ENCODE data around the gene CHST6.
"Not testable (repeated sequence)": the region's sequence is repeated elsewhere in the genome, so short reads cannot be mapped to it uniquely, and the experiment has no call there.

Gene CHST6

DNA sequence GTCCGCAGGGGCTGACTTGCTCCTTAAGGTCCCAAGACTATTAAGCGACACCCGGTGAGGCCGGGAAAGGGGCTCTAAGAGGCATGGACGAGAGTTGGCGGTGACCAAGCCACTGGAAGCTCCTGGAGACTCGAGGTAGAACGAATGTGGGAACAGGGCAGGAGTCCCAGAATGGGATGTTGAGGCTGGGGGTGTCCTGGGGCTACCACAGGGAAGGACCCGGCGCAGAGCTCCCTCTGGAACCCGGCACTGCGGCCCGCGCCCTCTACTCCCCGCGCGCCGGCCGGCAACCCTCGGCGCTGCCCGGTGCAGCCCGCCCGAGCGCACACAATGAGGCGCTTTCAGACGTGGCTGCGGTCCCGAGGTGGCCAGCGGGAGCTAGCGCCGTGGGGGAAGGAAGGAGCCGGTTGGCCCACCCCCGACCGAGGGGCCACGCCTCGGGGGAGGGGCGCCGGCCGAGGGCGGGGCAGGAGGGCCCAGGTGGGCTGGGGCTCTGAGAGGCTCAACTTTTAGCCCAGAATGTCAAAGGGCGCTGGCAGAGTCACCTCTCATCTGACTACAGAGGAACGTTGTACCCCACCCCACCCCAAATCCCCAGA lies at the start of gene CHST6:
Gene CHST6, minus strand, starts transcription at position 366 of the 599 bp plus-strand sequence. CDS start 15,613 bp downstream, outside the sequence.
- DNase-seq: peak in 1 of 2 experiments; percentile 18

- DNase-seq: not testable (repeated sequence)
Observed at GRCh38 chr16:75542462-75542861, 47.2 kb upstream of the CHST6 start.

GRCh38 chr16:75541236-75541635 lies 46.0 kb upstream of the CHST6 start:
- no peak for DNase-seq

GRCh38 chr16:75538882-75539565 lies 43.8 kb upstream of the CHST6 start:
- DNase-seq: not testable (repeated sequence)

- no peak for DNase-seq
Observed at GRCh38 chr16:75537776-75538175, 42.5 kb upstream of the CHST6 start.

- DNase-seq: no peak
Observed at GRCh38 chr16:75535901-75536300, 40.7 kb upstream of the CHST6 start, which contains the start of gene CHST5. CHST5 (minus strand) TSS chr16:75536108; CDS start chr16:75530384, 5,724 bp downstream.

GRCh38 chr16:75535211-75535843 lies 40.1 kb upstream of the CHST6 start:
- no peak for DNase-seq

DNA sequence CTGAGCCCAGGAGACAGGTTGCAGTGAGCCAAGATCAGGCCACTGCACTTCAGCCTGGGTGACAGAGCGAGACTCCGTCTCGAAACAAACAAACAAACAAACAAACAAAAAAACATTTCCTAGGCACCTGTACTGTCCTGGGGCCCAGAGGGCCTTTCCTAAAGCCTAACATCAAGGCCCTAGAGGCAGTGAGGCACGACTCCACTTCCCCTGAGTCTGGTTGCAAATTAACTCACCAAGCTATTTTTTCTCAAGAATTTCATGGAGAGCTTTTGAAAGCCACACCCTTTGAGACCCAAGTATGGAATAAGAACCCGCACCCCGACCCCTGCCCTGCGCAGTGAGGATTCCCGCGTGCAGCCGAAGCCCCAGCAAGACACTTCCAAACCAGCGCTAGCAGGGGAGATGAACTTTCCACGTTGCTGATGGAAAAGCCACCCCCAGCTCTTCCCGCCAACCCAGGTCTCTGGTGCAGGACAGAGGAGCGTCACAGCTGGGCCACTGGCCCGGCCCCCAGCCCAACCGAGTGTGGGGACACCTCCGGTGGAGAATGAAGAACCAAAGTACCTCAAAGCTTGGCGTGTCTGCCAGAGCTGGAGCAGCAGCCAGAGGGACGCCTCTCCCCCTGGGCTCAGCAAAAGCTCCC lies 39.4 kb upstream of the CHST6 start:
- DNase-seq: no peak

DNA sequence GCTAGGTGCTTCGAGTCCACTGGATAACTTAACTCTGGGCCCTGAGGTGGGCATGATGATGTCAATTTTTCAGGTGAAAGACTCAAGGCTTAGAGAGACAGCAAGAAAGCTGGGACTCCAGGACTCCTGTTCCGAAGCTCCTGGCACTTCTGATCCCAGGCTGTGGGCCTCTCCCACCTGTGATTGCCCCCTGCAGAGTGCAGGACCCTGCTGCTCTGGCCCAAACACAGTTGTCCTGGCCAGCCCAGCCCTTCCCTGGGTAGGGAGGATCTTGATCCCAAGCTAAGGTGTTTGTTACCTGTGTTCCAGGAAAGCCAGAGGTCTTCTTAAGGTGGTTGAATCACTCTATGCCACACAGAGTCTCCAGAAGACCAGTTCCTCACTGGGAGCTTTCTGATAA lies 37.5 kb upstream of the CHST6 start:
- DNase-seq: no peak

DNA sequence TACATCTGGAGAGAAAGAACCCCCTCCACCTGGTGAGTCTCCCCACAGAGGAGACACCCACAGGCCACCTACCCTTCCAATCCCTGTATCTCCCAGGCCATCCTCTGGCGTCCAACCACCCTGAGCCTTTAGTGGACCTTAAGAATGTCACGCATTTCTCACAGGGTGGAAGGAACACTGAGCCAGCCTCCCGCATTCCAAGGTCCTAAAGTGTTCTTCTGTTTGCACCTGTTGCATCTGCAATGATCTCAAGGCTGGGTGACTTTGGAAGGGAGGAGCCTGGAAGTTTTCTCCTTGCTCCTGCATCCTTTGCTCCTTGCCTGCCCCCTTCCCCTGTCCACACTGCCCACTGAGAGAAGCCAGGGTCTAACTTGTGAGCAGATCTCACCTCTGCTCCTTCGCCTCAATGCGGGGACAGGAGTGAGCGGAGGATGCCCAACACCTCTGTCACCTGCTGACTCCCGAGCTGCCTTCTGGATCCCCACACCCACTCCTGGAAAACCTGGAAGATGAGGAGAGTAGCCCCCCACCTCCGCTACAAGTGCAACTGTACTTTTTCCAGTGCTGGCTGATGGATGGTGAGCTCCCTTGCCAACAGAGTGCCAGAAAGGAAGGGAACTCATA lies 37.0 kb upstream of the CHST6 start:
- no peak for DNase-seq

DNA sequence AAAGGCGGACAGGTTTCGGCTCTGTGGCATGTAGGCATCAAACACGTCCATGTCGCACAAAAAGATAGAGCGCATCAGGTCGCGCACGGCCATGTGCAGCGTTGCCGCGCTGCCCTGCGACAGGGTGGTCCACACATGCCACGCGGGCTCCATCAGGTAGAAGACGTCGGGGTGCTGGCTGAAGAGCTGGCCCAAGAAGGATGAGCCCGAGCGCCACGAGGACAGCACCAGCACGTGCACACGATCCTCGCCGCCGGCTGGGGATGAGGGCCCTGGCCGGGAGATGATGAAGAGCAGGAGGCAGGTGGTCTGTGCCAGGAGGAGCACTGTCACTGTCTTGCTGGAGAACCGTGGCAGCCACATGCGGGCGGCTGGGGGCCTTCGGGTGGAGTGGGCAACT lies 34.7 kb upstream of the CHST6 start:
- DNase-seq: no peak

DNA sequence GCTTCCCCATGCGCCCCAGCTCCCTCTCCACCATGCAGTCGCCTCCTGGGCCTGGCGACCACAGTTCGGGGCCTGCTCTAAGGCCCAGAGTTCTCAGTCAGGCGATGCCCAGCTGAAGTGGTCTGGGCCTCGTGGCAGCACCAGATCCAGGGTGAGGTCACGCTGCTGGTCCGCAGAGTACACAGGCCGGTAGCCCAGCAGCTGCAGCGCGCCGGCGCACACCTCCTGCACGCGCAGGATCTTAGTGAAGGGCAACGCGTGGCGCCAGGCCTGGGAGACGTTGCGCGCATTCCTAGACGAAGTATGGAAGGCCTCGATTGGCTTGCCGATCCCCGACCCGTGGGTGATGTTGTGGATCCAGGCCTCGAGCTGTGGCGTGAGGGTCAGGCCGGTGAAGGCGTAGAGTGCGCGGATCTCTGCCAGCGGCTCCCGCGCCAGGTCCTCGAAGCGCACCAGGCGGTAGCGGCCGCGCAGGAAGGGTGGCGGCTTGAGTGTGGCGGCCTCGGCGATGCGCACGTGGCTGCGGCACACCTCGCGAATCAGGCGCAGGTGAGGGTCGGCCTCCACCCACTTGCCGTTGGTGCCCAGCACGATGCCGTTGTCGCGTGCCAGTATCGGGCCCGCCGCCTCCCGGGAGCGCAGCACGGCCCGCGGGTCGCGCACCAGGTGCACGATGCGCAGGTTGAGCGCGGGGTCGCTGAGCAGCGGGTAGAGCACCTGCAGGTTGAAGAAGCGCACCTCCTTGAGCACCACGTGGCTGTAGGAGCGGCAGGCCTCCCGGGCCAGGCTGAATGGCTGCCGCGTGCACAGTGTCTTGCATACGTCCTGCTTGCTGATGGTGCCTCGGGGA lies 34.0 kb upstream of the CHST6 start:
- DNase-seq: no peak

DNA sequence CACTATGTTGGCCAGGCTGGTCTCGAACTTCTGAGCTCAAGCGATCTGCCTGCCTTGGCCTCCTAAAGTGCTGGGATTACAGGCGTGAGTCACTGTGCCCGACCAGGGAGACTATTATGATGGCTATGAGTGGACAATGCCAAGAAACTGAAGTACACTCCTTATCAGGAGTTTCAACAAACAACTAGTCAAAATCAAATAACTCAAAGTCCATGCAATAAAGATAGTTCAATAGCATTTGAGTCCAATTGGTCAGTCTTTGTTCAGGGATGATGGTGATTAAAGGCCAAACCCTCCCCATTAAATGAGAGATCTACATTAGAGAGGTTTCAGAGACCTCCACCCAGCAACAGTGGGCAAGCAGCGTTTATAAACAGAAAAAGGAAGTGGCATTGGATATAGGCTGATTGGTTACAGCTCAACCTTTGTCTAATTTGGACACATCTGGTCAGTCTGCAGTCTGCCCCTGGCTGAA lies 32.6 kb upstream of the CHST6 start:
- no peak for DNase-seq

- no peak for DNase-seq
Observed at GRCh38 chr16:75526032-75526790, 31.0 kb upstream of the CHST6 start.

- no peak for DNase-seq
Observed at GRCh38 chr16:75519175-75519574, 23.9 kb upstream of the CHST6 start.

DNA sequence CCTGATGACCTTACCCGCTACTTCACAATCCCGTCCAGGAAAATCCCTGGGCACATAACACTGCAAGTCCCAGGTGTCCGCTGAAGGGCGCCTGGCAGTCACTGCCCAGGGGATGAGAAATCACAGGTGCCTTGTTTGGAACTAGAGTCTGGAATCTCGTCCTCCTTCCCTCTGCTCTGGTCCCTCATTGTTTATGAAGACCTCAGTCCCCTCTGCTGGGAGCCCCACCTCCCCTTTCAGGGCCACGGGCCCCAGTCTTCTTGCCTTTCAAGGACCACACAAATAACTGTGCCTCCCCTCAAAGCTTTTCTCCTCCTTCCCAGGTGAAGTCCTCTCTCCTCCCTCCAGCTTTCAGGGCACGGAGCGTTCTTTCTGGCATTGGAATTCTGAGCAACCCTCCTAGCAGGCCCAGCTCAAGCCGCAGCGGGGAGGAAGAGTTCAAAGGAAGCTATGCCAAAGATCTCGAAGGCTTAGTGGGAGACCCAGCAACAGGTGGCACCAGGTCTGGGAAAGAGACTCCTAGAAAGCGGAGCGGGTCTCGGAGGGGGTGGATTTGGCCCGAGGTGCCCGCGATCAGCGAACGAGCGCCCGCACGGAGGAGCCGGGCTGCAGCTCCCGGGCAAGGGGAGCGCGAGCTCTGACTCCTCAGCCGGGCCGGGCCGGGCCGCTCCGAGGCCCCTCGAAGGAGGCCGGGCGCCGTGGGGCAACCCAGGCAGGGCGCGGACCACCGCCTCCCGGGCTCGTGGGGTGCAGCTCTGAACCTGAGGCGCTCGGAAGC lies 21.1 kb upstream of the CHST6 start:
- DNase-seq: not testable (repeated sequence)

DNA sequence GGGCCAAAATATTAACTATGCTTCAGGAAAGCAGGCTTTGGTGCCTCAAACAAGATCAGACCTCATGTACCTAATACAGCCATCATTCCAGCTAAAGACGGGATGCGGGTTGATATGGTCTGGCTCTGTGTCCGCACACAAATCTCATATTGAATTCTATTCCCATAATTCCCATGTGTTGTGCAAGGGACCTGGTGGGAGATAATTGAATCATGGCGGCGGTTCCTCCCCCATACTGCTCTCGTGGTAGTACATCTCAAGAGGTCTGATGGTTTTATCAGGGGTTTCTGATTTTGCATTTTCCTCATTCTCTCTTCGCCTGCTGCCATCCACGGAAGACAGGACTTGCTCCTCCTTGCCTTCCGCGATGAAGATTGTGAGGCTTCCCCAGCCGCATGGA lies 19.1 kb upstream of the CHST6 start:
- no peak for DNase-seq

GRCh38 chr16:75506574-75506973 lies 11.3 kb upstream of the CHST6 start:
- no peak for DNase-seq

DNA sequence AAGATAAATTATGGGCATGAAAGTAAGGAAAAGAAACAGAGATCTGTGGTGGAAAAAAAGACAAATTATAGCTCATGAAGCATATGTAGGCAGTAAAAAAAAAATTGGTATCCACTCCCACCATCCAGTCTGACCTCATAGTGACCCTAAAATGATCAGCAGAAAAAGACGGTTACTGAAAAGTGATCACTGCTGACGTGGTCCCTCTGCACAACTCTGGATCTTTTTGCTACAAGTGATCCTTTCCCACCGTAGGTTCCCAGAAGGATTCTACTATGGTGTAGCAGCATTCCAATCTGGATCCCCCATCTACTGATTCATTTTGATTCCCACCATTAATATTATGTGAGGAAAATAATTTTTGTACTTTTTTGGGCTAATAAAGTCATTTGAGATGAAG lies 10.9 kb upstream of the CHST6 start:
- no peak for DNase-seq

GRCh38 chr16:75503801-75504200 lies 8.6 kb upstream of the CHST6 start:
- no peak for DNase-seq

Measured in cerebellar nuclear complex (tissue), 1 donor.